ENCODE data around the gene ZKSCAN5.

The ZKSCAN5 gene

GRCh38 chr7:99476107-99476506 is 28.4 kb upstream of the ZKSCAN5 start:
- Histone ChIP-seq H3K27ac (no peak overlapping the region), H3K4me3 (no peak overlapping the region)
- TF ChIP-seq, protein P1, sequence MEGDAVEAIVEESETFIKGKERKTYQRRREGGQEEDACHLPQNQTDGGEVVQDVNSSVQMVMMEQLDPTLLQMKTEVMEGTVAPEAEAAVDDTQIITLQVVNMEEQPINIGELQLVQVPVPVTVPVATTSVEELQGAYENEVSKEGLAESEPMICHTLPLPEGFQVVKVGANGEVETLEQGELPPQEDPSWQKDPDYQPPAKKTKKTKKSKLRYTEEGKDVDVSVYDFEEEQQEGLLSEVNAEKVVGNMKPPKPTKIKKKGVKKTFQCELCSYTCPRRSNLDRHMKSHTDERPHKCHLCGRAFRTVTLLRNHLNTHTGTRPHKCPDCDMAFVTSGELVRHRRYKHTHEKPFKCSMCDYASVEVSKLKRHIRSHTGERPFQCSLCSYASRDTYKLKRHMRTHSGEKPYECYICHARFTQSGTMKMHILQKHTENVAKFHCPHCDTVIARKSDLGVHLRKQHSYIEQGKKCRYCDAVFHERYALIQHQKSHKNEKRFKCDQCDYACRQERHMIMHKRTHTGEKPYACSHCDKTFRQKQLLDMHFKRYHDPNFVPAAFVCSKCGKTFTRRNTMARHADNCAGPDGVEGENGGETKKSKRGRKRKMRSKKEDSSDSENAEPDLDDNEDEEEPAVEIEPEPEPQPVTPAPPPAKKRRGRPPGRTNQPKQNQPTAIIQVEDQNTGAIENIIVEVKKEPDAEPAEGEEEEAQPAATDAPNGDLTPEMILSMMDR (IDR thresholded peaks at IDR 0.05) = no peak
- no peak for DNase-seq (ENCODE audit: low spot score)

DNA sequence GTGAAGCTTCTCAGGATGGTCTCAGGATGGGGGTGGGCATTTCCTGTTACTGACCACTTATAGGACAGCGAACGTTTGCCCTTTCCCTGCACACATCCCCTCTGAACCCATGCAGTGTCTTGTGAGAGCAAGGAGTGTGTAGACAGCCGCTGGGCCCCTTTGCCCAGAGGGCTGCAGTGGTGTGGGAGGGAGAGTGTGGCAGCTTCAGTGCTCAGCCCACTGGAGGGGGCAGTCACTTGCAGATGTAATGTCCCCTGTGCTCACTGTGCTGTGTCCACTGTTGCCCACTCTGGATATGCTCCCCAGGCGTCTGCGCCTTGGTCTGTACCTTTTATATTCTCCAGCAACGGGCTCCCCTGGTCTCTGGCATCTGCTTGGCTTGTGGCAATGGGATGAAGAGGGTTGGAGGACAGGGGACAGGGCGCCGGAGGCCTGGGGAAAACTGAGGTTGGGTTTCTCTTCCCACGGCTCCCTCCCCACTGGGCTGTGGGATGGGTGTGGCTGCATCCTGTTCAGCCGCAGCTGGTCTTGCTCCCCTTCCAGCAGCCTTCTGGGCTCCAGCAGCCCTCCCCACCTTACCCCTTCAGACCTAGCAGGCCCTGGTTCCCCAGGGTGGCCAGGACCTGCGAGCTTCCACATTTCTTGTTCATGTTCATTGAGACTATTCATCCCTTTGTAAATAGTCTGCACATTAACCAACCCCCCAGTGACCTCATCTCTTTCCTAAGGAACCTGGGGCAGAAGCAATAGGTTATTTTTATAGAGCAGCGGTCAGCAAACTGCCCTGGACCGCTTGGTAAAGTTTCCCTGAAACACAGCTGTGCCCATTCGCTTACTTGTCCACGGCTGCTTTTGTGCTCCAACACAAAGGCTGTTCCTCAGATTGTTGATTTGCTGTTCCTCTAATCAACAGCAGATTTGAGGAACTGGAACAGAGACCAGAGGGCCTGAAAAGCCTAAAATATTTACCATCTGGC is 25.7 kb upstream of the ZKSCAN5 start:
- H3K27ac ChIP-seq = peak overlapping the region in 1 of 2 donors; percentile 20
- H3K4me3 ChIP-seq = no peak overlapping the region
- no peak for DNase-seq (ENCODE audit: low spot score)
- TF ChIP-seq, protein P1 (IDR thresholded peaks at IDR 0.05) = no peak

GRCh38 chr7:99485094-99485493 is 19.4 kb upstream of the ZKSCAN5 start:
- no peak overlapping the region for H3K4me3 ChIP-seq
- TF ChIP-seq, protein P1 (IDR thresholded peaks at IDR 0.05) = no peak
- H3K27ac ChIP-seq = no peak overlapping the region
- DNase-seq (ENCODE audit: low spot score) = no peak

- Histone ChIP-seq H3K27ac (no peak overlapping the region), H3K4me3 (no peak overlapping the region)
- TF ChIP-seq, protein P1 (IDR thresholded peaks at IDR 0.05) = no peak
- no peak for DNase-seq (ENCODE audit: low spot score)
Observed at GRCh38 chr7:99489235-99489634, 15.2 kb upstream of the ZKSCAN5 start.

DNA sequence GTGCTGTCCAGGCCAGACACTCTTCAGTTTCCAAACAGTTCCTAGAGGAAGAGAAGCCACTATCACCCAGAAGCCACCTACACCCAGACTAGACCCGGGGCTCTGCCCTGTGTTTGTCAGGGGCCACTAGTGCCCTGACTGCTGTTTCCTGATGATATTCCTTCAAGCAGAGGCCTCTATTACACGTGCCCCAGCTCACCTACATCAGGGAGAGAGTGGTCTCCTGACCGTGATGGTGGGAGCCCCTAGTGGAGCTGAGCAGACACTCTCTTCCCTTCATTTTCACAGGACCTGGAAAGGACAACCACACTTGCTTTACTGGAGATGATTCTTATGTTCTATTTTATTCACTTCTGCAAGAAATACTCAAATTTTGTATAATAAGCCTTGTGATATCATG is 13.6 kb upstream of the ZKSCAN5 start:
- DNase-seq (ENCODE audit: low spot score) = no peak
- TF ChIP-seq, protein P1 (IDR thresholded peaks at IDR 0.05) = no peak

DNA sequence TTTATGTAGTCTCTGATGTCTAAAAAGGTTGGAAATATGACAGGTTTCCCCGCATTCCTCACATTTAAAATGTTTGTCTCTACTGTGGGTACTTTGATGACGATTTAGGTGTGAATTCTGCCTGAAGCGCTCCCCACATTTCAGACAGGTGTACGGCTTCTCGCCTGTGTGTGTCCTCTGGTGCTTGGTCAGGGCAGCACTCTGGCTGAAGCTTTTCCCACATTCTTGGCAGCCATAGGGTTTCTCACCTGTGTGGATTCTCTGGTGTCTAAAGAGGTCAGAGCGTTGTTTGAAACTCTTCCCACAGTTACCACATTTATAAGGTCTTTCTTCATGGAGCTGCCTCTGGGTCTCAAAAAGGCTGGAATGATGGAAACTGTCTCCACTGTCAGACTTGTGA is 10.6 kb upstream of the ZKSCAN5 start:
- H3K4me3 ChIP-seq = no peak overlapping the region
- TF ChIP-seq, protein P1 (IDR thresholded peaks at IDR 0.05) = no peak
- DNase-seq (ENCODE audit: low spot score) = no peak
- no peak overlapping the region for H3K27ac ChIP-seq

More for the DNA sequence above, 13.6 kb upstream of the ZKSCAN5 start:
- H3K4me3 ChIP-seq = no peak overlapping the region
- H3K27ac ChIP-seq = no peak overlapping the region
